WI38 (cell line): ENCODE results near the gene MYO1G.

Experiments
- H3K4me3 ChIP-seq: 2 replicates; pipeline ENCODE4 v1.5.1; 2011; ENCODE audit warnings: low read depth, mild to moderate bottlenecking, control low read depth, low read length
- TF ChIP-seq, protein P1 (sequence below): IDR thresholded peaks from 2 replicates; pipeline ENCODE4 v1.5.1; 2012; ENCODE audit warnings: low read depth, mild to moderate bottlenecking, control low read depth, low read length

MYO1G gene

DNA sequence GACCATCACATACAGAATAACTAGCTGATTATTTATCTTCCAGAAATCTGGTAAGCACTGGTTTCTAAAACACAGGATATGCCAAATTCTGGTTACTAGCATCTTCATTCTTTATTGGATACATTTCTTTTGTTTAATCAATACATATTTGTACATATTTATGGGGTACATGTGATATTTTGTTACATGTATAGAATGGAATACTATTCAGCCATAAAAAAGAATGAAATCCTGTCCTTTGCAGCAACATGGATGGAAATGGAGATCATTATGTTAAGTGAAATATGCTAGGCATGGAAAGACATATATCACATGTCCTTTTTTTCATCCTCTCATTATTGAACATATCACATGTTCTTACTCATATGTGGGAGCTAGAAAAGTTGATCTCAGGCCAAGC, 60.8 kb downstream of the MYO1G start:
- TF ChIP-seq, protein P1, sequence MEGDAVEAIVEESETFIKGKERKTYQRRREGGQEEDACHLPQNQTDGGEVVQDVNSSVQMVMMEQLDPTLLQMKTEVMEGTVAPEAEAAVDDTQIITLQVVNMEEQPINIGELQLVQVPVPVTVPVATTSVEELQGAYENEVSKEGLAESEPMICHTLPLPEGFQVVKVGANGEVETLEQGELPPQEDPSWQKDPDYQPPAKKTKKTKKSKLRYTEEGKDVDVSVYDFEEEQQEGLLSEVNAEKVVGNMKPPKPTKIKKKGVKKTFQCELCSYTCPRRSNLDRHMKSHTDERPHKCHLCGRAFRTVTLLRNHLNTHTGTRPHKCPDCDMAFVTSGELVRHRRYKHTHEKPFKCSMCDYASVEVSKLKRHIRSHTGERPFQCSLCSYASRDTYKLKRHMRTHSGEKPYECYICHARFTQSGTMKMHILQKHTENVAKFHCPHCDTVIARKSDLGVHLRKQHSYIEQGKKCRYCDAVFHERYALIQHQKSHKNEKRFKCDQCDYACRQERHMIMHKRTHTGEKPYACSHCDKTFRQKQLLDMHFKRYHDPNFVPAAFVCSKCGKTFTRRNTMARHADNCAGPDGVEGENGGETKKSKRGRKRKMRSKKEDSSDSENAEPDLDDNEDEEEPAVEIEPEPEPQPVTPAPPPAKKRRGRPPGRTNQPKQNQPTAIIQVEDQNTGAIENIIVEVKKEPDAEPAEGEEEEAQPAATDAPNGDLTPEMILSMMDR: no peak
- H3K4me3 ChIP-seq: no peak overlapping the region

DNA sequence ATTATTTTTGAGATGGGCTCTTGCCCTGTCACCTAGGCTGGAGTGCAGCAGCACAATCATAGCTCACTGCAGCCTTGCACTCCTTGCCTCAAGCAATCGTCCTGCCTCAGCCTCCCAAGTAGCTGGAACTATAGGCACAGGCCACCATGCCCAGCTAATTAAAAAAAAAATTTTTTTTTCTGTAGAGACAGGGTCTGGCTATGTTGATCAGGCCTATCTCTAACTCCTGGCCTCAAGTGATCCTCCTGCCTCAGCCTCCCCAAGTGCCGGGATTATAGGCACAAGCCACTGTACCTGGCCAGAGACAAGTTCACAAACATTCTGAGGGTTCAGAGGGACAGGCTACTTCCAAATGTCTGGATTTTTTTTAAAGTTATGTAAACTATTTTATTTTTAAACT, 61.4 kb downstream of the MYO1G start:
- TF ChIP-seq, protein P1: no peak
- H3K4me3 ChIP-seq: no peak overlapping the region

DNA sequence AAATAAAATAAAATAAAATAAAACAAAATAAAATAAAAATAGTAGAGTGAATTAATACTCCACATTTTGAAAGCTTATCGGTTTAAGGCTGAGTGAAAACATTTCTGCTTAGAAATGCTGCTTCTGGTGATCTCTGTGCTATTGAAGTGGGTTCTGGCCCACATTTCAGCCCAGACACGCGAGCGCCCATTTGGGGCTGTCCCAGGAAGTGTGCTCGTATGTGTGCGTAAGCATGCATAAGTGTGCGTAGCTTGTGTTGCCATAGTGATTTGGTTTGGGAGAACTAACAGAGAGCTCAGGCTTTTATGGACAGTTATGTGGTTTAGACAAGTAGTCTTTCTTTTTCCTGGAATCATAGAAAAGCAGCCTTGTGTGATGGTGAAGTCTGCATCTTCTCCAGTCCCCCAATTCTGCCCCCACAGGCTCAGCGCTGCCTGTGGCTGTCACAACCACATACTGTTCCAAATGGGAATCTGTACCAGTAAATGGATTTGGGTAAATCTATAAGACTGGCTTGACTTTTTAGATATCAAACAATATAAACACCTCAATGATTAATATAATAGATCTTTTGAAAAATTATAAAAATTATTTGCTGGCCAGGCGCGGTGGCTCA, 63.7 kb downstream of the MYO1G start:
- no peak overlapping the region for H3K4me3 ChIP-seq
- TF ChIP-seq, protein P1: no peak

DNA sequence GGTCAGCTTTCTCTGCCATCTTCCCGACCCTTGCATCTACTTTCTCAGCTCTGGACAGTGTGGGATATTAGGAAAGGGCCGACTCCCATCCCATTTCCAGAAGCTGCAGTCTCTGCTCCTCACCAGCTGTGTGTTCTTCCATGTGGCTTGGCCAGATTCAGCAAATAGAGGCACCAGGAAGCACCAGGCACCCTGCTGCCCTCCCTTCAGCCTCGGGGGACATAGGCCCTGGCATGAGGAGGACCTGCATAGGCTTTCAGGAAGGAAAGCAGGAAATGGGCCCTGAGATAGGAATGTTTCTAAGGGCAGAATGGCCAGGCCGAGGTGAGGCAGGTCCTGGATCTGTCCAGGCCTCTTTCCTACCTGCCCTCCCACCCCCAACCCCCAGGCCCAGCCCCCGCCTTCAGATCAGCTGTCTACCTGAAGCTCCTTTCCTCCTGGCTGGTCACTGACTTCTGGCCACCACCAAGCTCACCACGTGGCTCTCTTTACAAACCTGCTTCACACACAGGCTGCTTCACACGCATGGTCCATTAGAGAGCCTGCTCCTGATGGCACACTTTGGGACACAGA, 66.0 kb downstream of the MYO1G start:
- TF ChIP-seq, protein P1: no peak
- no peak overlapping the region for H3K4me3 ChIP-seq
